ENCODE measurements around the gene KRT82.

DNA sequence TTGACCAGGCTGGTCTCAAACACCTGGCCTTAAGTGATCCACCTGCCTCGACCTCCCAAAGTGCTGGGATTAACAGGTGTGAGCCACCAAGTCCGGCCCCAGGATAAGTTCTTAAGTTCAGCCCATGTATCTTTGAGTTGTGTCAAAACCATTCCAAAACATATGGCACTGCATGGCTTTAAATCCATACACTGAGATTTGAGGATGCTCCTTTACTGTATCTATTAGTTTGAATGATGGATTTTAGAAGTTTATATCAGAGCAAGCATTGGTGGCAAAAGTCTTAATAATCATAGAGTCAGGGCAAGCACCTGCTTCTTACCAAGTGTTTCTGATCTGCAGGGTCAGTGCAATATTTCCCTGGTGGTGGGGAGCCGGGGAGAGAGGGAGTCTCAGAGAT is 39.7 kb upstream of the KRT82 start:
- TF ChIP-seq, protein P1, sequence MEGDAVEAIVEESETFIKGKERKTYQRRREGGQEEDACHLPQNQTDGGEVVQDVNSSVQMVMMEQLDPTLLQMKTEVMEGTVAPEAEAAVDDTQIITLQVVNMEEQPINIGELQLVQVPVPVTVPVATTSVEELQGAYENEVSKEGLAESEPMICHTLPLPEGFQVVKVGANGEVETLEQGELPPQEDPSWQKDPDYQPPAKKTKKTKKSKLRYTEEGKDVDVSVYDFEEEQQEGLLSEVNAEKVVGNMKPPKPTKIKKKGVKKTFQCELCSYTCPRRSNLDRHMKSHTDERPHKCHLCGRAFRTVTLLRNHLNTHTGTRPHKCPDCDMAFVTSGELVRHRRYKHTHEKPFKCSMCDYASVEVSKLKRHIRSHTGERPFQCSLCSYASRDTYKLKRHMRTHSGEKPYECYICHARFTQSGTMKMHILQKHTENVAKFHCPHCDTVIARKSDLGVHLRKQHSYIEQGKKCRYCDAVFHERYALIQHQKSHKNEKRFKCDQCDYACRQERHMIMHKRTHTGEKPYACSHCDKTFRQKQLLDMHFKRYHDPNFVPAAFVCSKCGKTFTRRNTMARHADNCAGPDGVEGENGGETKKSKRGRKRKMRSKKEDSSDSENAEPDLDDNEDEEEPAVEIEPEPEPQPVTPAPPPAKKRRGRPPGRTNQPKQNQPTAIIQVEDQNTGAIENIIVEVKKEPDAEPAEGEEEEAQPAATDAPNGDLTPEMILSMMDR (IDR thresholded peaks at IDR 0.05), result no peak
- TF ChIP-seq POLR2AphosphoS5 (IDR thresholded peaks at IDR 0.05; ENCODE audit: insufficient read depth in 1 of 2, low read depth in 1 of 2) (no peak), POLR2A (IDR thresholded peaks at IDR 0.05) (no peak)

All from vagina (tissue), 2 donors.